Umbilical cord (tissue), 2 donors: ENCODE measurements around the gene DCLK1. TPM values are rescaled to one million over a fixed set of nuclear protein-coding genes. Genes with fewer than 3 reads are reported as not detected.

ENCODE experiments used
- DNase-seq: peaks from one replicate; pipeline ENCODE4 v3.0.0-alpha.2; 2015; ENCODE audit warnings: low spot score
- total RNA-seq: library from RNA; depleted of rRNA; stranded (reverse); fragments of >200 nt; gene quantifications from one replicate; pipeline ENCODE4 v1.2.3, GENCODE V29; 2014; ENCODE audit warnings: low replicate concordance; ENCODE audit not compliant: insufficient read depth

Gene DCLK1
- total RNA-seq, 1 donor from 2014 or later = 7.7 TPM

DNA sequence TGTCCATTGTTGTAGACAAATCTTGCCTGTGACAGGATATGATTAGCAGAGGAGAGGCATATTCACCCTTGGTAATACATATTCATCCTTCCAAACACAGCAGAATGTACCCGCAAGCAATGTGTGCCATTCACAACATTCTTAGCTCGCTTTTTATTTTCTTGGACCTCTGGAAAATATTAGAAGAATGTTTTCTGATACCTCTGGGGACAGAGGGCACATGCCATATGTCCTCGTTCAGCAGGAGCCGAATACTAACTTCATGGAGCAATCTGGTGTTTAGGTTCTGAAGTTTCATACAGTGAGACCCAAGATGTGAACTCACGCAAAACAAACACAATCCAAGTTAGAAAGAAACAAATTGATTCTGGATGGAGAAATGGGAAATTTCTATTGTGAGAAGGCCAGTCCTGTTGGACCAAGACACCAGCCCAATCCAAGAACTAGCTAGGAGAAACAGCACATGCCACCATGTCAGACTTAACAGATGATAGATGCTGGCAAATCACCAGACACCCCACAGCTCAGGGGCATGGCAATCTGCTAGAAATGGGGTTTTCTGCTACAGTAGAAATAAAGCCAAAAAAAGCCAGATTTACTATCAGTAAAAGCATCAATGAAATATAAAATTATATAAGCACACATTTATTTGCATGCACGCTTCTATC is 297.4 kb downstream of the DCLK1 start:
- no peak for DNase-seq

DNA sequence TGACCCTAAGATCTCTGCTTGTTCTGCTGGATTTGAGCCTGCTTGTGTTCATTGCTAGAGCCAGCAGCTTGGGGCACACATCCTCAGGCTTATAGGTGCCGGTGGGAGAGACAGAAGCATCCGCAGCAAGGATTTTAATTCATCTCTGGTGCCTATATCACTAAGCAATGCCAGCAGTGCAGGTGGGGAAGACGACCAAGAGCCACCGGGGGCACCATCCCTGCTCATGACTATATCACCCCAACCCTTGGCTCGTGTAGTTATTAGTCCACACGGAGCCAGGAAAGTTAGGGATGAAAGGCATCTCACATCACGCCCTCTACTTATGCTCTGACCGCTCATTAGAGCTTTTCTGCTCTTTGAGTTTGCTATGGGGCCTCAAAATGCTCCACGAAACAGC is 298.2 kb downstream of the DCLK1 start:
- no peak for DNase-seq

DNA sequence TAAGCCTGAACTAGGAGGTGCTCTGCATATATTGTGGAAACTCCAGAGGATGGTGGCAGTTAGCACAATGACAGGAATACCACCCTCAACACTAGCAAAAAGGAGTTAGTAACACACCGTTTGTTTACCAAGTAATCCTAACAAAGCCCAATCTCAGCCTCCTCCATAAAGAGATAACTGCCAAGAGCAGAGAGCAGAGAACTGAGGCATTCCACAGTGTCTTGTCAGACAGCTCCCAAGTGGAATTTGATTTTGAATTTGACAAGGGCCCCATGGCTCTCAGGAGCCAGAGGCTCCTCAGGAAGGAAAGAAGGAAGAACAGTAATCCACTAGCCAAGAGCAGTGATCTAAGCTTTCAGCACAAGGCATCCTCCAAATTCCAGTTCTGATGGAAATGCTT is 298.6 kb downstream of the DCLK1 start:
- DNase-seq = no peak

DNA sequence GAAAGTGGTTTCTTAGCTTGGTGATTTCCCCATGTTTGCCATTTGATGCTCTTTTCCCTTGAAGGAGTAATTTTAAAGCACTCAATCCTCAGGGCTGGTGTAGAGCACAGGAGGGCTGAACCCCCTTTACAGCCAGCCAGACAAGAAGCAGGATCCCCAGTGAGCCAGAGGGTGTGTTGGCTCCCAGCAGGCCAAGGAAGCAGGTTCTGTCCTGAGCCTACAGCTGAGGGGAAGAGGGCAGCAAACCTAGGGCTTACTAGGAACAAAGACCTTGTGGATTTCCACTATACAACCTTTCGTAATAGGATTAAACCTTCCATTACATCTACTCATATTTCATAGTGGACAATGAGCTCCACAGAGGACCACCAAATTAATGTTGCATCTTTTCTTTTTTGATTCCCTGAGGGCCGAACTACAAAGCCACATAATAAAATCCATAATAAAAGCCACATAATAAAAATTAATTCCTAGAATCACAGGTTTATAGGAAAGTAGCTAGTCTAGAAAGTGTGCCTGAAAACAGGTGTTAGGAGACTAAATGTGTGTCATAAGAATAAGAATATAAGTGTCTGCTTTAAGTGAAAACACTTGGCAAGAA is 300.2 kb downstream of the DCLK1 start:
- no peak for DNase-seq

DNA sequence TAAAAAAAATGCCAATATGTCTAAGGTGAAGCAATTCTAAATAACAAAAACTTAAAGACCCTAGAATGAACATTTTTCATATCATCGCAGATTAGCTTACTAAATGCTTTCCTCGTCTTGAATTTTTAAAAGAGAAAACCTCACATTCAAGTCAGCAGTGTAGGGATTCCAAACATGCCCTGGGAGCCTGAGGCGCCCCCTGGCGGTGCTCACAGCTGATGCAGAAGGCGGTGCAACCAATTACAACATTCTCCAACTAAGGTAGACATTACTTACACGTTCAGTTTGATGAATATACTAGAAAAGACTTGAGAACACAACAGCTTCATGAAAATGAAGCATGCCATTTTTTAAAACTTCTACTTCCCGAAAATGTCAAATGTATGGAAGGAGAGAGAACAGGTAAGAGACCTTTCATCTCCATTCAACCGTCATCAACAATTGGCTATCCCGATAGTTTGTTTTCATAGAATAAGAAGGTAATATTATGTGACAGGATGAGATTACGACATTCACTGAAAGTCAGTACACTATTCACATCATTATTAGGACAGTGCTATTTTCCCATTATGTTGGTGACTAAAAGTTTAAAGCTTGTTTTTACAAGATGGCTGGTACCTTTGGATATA is 304.4 kb downstream of the DCLK1 start:
- DNase-seq = no peak

DNA sequence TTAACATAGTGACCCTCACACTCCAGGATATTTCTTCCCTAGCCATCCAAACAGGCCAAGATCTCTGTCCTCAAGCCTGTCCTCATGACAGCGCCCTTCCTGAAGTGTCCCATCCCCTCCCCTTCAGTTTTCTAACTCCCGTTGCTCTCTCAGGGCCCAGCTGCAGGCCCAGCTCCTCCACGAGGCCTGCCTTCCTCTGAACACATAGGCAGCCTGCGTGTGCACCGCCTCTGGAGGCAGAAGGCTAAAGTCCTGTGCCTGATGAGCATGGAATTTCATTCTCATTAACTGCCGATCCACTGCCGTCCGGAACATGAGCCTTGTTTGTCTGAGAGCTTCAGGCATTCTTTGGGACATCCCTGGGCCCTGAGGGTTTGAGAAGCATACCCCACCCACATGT is 306.4 kb downstream of the DCLK1 start:
- no peak for DNase-seq

DNA sequence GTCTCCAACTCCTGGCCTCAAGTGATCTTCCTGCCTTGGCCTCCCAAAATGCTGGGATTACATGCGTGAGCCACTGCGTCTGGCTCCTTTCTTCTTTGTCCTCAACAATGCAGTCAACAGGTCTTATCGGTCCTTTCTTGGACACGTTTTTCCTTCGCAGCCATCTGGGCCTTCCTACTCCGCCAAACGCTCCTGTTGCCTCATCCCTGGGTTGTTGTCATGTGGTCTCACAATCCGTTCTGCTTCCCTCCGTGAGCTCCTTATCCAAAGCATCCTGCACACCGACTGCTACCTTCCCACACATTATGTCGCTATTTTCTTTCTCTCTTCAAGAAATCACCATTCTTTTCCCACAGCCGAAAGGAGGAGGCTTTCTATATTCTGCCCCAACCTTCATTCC is 306.8 kb downstream of the DCLK1 start:
- DNase-seq = no peak

DNA sequence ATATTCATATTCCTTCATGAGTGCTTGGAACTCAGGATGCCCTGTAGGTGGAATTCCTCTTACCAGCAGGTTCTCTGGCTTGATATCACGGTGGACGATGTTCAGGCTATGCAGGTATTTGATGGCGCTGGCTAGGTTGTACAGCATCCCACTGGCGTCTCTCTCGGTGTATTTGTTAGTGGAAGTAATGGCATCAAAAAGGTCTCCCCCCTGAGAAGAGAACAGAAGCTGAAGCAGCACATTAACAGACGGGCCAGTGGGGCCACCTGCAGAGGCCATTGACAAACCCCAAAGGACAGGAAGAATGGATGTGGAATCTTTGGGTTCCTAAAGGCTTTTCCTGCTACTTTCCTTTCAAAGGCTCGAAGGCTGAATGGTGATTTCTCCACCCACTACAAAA is 308.5 kb downstream of the DCLK1 start:
- DNase-seq = no peak

DNA sequence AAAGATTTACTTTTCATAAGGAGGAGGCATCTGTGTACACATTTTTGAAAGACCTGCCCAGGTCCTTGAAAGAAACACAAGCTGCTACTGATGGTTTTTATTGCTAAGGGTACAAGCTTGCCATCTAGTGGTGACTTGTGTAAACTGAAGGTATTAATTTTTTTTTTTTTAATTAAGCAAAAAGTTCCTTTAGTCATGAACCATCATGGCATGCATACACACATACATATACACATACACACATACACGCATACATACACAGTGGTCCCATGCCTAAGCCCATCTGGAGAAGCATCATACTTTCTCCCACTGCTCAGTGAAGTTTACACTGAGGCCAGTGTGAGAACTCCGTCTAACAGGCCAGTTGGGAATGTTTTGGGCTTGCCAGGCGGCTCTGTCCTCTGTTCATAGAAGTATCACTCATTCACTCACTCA is 312.5 kb downstream of the DCLK1 start:
- DNase-seq = peak; percentile 52

DNA sequence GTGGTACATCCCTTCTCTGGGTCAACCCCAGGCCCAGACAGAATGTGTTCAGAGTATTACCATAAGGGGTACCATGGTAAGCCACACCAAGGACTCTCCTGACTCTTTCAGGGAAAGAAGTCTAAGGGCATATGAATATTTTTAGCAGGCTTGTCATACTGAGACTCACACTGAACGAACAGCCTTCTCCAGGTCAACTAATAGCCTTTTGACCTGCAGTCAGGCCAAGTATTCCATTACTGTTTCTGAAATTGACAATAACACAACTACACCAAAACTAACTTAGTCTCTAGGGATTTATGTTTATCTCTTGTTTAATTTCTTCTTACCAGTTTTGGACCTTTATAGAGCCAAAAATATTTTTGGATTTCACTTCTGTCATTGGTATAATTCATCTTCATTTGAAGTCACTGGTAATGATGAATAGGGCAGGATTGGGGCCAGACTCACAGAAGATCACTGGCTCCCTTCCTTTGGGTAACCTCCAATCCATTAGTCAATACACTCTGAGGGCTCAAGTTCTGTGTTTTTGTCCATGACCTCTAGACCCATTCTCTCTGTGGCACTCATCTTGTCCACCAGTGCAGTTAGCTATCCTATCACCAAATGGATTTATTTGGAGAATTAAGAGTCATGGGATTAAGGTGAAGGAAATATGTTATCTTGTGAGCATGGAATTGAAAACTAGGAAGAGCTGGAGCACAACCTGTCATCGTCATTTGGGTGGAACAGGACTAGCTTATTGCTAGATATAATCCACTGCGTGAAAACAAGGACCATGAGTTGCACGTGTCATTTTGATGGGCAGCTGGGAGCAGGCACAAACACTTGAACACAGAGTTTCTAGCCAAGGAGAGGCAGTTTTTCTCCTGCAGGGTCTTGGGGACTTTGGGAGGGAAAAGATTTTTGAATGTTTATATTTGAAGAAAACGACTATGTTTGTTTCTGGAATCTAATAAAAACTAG is 313.3 kb downstream of the DCLK1 start:
- DNase-seq = no peak

DNA sequence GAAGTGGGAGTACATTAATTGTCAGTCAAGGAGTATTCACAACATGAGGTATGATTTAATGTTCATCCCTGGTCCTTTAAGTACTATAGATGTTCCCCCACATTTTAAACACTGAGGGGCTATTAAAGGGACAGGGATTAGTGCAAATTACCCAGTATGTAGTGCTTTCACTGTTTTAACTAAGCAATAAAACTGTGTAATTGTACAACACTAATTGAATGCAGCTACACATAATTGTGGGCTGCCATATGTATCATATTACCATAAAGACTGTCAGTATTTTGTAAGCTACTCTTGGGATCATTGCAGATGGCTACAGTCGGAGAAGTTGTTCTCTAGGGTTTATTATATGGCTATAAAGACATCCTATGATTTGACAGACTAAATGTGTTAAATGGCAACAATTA is 316.6 kb downstream of the DCLK1 start:
- DNase-seq = no peak

DNA sequence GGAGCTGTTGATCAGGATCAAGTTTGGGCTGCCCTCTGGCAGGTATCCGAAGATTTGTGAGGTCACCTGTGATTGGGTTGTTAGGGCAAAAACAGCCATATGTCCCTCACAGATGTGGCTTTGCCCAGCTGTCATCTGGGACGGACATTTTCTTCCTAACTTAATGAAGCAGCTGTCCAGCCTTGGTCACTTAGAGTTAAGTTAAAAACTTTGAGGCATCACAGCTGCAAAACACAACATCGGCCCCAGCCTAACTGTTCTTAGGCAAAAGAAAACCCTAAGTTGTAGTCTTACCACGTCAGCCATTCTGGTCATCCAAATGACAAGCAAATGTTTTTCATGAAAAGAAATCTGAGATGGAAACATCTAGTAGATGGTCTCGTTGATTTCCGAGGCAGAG is 318.4 kb downstream of the DCLK1 start:
- DNase-seq = no peak

DNA sequence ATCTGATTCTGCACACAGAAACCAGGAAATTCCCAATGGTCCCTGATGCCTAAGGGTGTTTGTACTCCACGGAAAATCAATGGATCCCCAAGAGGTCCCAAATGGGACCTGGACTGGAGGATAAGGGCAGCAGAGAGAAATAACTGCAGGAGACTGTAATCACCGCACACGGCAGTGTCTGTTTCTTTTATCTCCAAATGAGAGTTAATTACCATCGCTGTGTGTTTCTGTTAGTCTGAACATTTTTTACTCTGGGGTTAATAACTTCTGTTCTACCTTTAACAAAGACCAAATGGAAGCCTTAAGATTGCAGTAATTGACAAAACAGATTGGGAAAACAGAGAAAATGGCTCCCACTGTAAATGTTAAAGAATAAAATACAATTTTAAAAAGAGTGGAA is 320.9 kb downstream of the DCLK1 start:
- no peak for DNase-seq

DNA sequence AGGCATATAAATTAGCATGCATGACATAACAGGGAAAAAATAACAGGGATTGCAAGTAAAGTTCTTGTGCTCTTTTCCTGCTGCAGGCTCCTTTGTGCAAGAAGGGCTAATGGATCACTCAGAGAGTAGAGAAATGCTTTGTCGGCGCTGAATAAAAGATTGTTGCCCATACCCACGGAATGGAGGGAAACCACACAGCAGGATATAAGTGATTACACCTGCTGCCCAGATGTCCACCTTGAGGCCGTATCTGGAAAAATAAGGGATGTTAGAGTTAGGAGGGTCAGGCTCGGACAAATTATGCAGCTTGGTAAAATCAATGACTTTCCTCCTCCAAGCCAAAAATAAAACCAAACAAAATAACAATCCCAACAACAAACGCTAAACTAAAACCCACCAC is 322.3 kb downstream of the DCLK1 start:
- DNase-seq = no peak

DNA sequence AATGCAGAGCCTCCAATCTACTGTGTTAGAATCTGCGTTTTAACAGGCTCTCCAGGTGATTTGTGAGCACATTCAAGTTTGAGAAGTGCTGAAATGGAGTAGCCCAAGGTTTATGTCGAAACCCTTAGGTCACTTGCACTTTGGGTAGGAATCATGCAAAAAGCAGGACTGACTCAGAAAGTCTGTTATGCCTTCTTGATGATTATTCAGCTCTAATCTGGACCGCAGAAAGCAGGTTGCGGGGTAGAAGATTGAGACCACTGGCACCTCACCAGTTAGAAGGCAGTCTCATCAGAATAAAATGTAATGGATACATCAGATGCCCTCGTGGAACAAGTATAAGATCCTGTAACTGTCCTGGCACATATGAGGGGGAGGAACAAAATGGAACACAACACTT is 326.3 kb downstream of the DCLK1 start:
- no peak for DNase-seq

DNA sequence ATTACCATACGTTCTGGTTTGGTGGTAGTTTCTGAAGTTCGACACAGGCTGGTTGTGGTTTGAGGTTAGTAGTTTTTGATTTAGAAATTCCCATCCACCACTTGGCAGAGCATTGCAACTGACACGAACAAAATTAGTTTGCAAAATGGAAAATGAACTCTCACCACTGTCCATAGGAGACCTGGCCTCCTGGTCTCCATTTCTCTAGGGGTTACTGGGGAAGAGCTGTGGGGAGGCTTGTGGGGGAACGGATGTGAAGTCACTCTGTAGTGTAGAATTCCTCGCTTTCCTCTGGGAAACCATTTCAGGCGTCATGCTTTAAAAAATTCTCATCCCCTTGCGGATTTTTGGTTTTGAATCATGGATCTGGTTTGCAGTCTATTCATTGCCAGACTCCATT is 333.2 kb downstream of the DCLK1 start:
- DNase-seq = no peak

DNA sequence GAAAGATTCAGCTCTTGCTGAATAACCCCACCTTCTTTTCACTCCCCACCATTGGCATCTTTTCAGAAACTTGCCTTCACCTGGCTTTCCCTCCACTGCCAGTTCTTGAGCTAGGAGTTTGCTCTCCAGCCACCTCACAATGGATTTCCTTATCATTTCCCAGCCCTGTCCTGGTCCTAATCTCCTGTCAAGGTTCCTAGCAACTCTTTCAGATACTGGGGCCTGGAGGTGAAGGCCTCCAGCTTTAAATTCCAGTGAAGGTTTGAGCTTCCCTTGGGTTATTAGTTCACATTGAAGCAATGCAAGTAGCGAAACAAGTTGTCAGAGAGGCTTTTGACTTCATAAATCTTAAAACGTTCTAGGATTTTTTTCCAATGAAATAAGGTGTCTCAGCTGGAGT is 333.9 kb downstream of the DCLK1 start:
- peak; percentile 31 for DNase-seq

DNA sequence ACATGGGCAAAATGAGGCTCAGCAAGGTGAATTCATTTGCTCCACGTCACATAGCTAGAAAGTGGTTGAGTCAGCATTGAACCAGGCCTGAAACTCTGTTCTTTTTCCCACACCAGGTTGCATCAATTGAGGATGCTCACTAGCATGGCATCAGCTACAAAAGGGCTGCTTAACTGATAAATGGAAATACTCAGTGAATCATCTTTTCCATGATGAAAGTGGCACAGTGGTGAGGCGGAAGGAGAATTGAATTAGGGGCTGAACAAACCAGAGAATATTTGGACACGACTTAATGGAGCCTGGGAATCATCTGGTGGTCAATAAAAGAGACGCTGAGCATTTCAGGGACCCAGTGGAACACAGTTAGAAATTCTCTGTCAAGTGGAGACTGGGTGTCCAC is 334.6 kb downstream of the DCLK1 start:
- no peak for DNase-seq

DNA sequence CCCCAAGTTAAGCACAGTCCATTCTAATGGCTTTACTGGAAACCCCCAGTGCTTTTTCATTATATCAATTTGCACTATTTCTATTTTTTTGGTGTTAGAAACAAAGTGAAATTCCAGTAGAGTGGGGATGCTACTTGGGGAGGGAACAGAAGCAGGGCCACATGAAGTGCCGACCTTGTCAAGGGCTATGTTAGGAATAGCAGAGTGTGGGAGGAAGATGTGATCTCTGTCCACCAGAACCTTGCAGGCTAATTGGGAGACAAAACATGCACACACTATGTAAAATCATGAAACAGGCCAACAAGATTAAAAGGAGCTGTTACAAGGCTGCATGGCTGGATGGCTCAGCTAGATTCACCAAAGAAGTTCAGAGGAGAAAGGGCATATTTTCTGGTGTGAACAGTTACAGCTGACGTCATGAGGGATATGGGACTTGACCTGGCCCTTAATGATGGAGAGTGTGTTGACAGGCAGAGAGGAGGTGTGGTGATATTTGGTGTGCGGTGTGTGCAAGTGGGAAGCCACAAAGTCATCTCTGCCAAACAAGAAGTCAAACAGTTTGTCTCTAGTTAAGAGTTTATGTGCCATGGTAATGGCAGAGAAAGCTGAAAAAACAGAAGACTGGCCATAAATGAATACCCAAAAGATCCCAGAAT is 336.3 kb downstream of the DCLK1 start:
- DNase-seq = no peak

DNA sequence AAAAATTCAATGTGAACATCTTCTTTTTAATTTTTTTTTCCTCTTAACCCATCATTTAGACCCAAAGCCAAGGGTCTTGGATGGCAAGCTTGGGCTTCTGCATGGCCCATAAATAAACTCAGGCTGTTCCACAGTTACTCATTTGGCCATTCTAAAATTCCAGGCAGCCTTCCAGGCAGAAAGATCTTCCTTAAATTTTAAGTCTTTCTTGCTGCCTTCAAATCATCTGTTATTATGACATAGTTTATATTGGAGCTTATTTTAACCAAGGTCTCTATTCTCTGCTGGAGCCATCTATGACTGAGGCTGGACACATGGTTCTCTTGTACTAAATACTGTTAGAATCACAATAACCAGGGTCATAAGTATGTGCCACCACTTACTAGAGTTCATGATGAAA is 337.4 kb downstream of the DCLK1 start:
- DNase-seq = peak; percentile 20

DNA sequence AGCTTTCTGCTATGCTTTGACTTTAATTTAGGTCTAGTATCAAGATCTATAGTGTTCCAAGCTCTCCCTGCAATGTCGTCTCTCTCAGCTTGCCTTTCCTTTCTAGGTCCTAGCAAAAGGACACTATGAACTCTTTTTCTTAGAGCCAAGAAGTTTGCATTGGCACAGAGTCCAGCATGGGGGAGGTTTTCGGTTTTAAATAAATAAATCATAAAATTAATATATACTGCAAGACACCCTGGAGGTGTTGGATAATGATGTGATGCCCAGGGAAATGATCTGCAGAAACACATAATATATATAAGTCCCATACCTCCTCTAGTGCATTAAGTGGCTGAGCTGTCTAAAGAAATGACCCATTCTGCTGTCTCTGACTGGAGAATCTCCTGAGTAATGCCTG is 338.3 kb downstream of the DCLK1 start:
- DNase-seq = no peak

DNA sequence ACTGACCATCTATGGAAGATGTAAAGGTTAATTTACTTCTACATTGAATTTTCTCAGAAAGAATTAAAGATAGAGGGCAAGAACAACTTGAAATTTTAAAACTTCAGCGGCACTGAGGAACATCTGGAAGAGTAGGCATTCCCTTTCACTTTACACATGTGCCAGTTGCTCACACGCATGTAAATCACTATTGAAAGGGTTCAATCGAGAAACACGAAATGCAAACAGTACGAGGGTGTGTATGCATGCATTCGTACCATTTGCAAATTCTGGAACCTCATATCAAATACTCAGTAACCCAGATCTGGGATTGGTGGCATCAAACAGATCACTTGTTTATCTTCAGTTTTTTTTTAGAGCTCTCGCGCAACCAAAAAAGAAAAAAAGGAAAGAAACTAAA is 339.2 kb downstream of the DCLK1 start:
- no peak for DNase-seq
